Measurements from ENCODE around the gene IGFN1. TPM values are rescaled to one million over a fixed set of nuclear protein-coding genes. Genes with fewer than 3 reads are reported as not detected.

IGFN1 gene
- total RNA-seq, 1 donor from 2014 or later: 0.18 TPM

DNA sequence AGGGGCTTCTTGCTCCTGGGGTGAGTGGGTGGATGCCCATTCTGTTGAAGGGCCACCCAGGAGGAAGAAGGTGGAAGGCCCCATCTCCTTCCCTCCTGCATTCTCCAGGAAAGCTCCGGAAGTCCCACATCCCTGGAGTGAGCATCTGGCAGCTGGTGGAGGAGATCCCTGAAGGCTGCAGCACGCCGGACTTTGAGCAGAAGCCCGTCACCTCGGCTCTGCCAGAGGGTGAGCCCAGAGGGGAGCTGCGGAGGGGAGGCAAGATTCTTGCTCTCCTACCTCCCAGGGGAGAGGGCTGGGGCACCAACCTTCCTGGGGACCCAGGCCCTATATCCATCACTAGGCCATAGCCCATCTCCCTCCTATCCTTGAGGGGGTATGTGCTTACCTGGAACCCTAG lies 3.4 kb downstream of the IGFN1 start:
- no peak overlapping the region for H3K4me3 ChIP-seq
- no peaks in the 10 kb centered on the region for H3K9me3 ChIP-seq
- TF ChIP-seq, protein P1, sequence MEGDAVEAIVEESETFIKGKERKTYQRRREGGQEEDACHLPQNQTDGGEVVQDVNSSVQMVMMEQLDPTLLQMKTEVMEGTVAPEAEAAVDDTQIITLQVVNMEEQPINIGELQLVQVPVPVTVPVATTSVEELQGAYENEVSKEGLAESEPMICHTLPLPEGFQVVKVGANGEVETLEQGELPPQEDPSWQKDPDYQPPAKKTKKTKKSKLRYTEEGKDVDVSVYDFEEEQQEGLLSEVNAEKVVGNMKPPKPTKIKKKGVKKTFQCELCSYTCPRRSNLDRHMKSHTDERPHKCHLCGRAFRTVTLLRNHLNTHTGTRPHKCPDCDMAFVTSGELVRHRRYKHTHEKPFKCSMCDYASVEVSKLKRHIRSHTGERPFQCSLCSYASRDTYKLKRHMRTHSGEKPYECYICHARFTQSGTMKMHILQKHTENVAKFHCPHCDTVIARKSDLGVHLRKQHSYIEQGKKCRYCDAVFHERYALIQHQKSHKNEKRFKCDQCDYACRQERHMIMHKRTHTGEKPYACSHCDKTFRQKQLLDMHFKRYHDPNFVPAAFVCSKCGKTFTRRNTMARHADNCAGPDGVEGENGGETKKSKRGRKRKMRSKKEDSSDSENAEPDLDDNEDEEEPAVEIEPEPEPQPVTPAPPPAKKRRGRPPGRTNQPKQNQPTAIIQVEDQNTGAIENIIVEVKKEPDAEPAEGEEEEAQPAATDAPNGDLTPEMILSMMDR (IDR thresholded peaks at IDR 0.05): no peak
- peaks cover 7% of the 10 kb centered on the region for H3K27me3 ChIP-seq (ENCODE audit: low read depth)
- no peaks in the 10 kb centered on the region for H3K36me3 ChIP-seq
- no peak for ATAC-seq
- no peak for DNase-seq
- H3K27ac ChIP-seq: no peak overlapping the region
- H3K4me1 ChIP-seq: no peaks in the 10 kb centered on the region
- intact Hi-C loops (cut with DNase I): no loop called here

GRCh38 chr1:201198598-201198997 lies 8.0 kb downstream of the IGFN1 start:
- ATAC-seq (no peak), DNase-seq (no peak)
- no peak overlapping the region for H3K27ac ChIP-seq
- H3K27me3 ChIP-seq (ENCODE audit: low read depth): no peaks in the 10 kb centered on the region
- TF ChIP-seq, protein P1 (IDR thresholded peaks at IDR 0.05): no peak
- H3K9me3 ChIP-seq: no peaks in the 10 kb centered on the region
- intact Hi-C loops (cut with DNase I): no loop called here
- H3K36me3 ChIP-seq: no peaks in the 10 kb centered on the region
- H3K4me1 ChIP-seq: no peaks in the 10 kb centered on the region
- H3K4me3 ChIP-seq: no peak overlapping the region

- Histone ChIP-seq H3K4me3 (no peak overlapping the region), H3K36me3 (no peaks in the 10 kb centered on the region), H3K4me1 (no peaks in the 10 kb centered on the region), H3K27me3 (ENCODE audit: low read depth) (no peaks in the 10 kb centered on the region), H3K27ac (no peak overlapping the region), H3K9me3 (no peaks in the 10 kb centered on the region)
- intact Hi-C loops (cut with DNase I): no loop called here
- ATAC-seq (no peak), DNase-seq (no peak)
- TF ChIP-seq, protein P1 (IDR thresholded peaks at IDR 0.05): no peak
Measured at GRCh38 chr1:201205036-201205435, 14.4 kb downstream of the IGFN1 start.

DNA sequence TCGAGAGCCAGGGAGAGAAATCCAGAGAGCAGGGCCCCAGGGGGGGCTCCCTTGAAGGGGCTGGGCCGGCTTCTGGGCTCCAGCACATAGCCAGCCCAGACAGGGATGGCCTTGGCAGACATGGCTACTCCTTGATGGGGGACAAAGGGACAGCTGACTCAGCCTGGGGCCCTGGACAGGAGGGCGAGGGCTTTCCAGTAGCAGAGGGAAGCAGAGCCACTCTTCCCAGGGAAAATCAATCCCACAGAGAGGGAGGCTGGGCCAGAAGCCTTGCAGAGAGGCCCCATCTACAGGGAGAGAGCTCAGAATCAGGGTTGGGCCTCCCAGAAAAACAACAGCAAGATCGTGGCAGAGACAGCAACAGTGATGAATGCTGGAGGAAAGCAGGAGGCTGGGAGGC lies 15.6 kb downstream of the IGFN1 start:
- Histone ChIP-seq H3K27ac (no peak overlapping the region), H3K4me1 (no peaks in the 10 kb centered on the region), H3K4me3 (no peak overlapping the region), H3K36me3 (no peaks in the 10 kb centered on the region), H3K9me3 (no peaks in the 10 kb centered on the region), H3K27me3 (ENCODE audit: low read depth) (no peaks in the 10 kb centered on the region)
- ATAC-seq (no peak), DNase-seq (no peak)
- TF ChIP-seq, protein P1 (IDR thresholded peaks at IDR 0.05): no peak
- intact Hi-C loops (cut with DNase I): no loop called here

GRCh38 chr1:201207046-201207445 lies 16.4 kb downstream of the IGFN1 start:
- Histone ChIP-seq H3K27ac (no peak overlapping the region), H3K27me3 (ENCODE audit: low read depth) (no peaks in the 10 kb centered on the region), H3K4me3 (no peak overlapping the region), H3K36me3 (no peaks in the 10 kb centered on the region), H3K4me1 (no peaks in the 10 kb centered on the region), H3K9me3 (no peaks in the 10 kb centered on the region)
- TF ChIP-seq, protein P1 (IDR thresholded peaks at IDR 0.05): no peak
- intact Hi-C loops (cut with DNase I): no loop called here
- DNase-seq (no peak), ATAC-seq (no peak)

- Histone ChIP-seq H3K4me3 (no peak overlapping the region), H3K27ac (no peak overlapping the region), H3K36me3 (no peaks in the 10 kb centered on the region), H3K4me1 (no peaks in the 10 kb centered on the region), H3K27me3 (ENCODE audit: low read depth) (no peaks in the 10 kb centered on the region), H3K9me3 (no peaks in the 10 kb centered on the region)
- DNase-seq (no peak), ATAC-seq (no peak)
- TF ChIP-seq, protein P1 (IDR thresholded peaks at IDR 0.05): no peak
- intact Hi-C loops (cut with DNase I): no loop called here
Measured at GRCh38 chr1:201208236-201208635, 17.6 kb downstream of the IGFN1 start.
